GM21786 (cell line): Measurements from ENCODE around the gene MAB21L4.
"Not testable (repeated sequence)": the region's sequence is repeated elsewhere in the genome, so short reads cannot be mapped to it uniquely, and the experiment has no call there.

Experiments used
- ATAC-seq: cut with Tn5 transposase; IDR thresholded peaks from one replicate; pipeline ENCODE4 v1.9.1; 2021; ENCODE audit not compliant: unreplicated experiment

MAB21L4 gene

GRCh38 chr2:240846309-240846708 is 49.6 kb downstream of the MAB21L4 start:
- not testable (repeated sequence) for ATAC-seq

DNA sequence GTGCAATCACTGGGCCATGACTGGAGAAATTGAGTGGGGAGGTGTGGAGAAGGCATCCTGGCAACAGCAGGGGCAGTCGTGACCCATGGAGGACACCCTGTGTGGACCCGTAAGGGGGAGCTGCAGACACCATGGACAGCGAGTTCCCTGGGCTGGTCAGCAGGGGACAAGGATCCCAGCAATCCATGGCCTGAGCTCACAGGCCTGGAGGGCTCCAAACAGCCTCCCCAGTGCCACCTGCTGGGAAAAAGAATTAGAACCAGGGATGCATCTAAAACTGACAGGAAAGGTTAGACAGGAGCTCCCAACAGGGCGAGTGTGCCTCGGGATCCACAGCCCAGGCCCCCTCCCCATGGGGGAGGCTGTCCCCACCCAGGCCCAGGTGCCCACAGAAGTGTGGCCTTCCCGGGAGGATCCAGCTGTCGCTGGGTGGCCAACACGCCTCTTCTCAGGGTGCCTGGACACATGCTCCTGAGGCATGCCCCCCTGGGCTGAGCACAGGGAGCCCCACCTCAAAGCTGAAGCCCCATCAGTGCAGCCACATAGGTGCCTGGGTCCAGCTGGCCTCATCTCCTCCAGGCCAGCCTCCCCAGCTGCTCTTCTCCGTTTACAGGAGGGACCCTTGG is 55.4 kb downstream of the MAB21L4 start:
- ATAC-seq, result no peak

- no peak for ATAC-seq
Observed at GRCh38 chr2:240839152-240840143, 56.5 kb downstream of the MAB21L4 start.

- no peak for ATAC-seq
Observed at GRCh38 chr2:240837621-240838020, 58.3 kb downstream of the MAB21L4 start.

DNA sequence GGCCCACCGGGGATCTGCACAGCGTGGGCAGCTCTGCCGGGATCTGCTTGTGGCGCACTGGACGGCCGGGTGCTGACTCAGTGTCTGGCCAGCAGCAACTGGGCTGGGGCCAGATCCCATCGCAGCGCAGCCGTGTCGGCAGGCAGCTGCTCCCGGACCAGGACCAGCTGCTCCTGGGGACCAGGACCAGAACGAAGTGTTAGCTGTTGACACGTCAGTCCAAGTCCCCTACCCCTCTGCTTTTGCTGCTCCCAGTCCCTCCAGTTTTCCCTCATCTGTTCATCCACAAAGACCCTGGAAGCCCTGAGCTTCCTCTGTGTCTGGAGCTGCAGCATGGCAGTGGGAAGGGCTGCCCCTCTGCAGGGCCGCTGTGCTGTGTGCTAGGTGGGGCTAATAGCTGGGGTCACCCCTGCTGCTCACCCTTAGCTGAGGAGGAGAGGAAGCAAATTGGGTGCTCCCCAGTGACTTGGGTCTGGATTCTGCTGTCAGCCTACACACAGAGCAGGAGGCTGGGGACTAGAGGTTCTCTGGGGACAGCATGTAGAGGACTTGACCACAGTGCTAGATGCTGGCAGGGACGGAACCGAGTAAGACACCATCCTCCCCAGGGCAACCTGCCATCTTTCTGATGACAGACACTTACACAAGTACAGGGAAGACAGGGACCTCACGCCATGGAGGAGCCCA is 59.0 kb downstream of the MAB21L4 start:
- no peak for ATAC-seq
